Fibroblast of skin of scalp (primary cell): ENCODE measurements around the gene SAMD7. TPM values are rescaled to one million over a fixed set of nuclear protein-coding genes. Genes with fewer than 3 reads are reported as not detected.
A peak's percentile ranks its signal among the peaks of the same experiment; 100 is the strongest.

ENCODE experiments used
- DNase-seq: peaks from one replicate; pipeline ENCODE4 v3.0.0-alpha.2; 2013
- polyA plus RNA-seq, 2 experiments: library from polyadenylated mRNA; unstranded; fragments of 120-200 nt; gene quantifications; one replicate each; pipeline ENCODE4 v1.2.1, GENCODE V29; 2013; ENCODE audit not compliant: insufficient read length in 2 of 2

Gene SAMD7, protein sequence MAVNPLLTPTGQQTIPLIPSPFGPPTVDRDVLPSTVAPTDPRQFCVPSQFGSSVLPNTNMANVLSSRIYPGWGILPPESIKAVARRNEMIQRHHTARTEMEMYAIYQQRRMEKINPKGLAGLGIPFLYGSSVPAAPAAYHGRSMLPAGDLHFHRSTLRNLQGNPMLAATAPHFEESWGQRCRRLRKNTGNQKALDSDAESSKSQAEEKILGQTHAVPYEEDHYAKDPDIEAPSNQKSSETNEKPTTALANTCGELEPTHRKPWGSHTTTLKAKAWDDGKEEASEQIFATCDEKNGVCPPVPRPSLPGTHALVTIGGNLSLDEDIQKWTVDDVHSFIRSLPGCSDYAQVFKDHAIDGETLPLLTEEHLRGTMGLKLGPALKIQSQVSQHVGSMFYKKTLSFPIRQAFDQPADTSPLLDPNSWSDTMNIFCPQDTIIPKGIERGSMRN
- polyA plus RNA-seq (2013, experiment 1 of 2; ENCODE audit: insufficient read length), result not detected
- not detected for polyA plus RNA-seq (2013, experiment 2 of 2; ENCODE audit: insufficient read length)

DNA sequence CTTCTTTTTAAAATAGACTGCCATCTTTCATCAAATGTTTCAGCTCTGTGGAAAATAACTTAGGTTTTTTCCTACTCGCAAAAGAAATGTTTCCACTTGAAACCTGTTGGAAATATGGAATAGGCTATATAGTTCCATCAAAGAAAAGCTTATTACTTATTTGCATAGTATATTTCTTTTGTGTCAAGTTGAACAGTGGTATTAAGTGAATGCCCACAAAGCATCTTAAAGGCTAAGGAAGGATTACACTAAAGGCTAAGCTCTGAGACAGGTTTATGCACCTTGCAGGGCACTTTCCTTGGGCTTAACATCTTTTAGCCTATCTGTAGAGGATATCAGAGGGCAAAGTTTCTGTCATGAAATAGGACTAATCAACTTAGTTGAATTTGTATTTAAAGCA lies at the start of gene SAMD7:
Gene SAMD7 (plus strand): TSS at position 301 of the 400 bp plus-strand sequence. CDS start 7,927 bp downstream, outside the sequence.
- no peak for DNase-seq

- no peak for DNase-seq
Observed at GRCh38 chr3:169861871-169862270, 49.5 kb upstream of the SAMD7 start.

DNA sequence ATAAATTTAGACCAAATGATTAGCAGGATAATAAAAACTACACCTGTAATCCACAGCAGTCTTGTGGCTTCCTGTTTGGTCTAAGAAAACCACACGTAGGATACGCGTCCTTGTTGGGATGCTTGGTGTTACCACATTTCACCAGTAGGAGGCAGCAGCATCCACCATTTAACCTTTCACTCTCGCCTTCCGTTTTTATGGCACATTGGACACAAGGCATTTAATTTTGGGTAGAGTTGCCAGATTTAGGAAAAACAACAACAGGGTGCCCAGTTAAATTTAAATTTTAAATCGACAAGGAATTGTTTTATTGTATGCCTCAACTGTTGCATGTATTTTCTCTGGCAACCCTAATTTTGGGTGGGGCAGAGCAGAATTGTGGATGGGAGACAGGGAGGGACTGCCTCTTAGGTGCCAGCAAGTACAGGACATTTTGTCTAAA lies 47.9 kb upstream of the SAMD7 start:
- peak; percentile 58 for DNase-seq

- DNase-seq, result no peak
Observed at GRCh38 chr3:169864270-169864669, 47.1 kb upstream of the SAMD7 start.

DNA sequence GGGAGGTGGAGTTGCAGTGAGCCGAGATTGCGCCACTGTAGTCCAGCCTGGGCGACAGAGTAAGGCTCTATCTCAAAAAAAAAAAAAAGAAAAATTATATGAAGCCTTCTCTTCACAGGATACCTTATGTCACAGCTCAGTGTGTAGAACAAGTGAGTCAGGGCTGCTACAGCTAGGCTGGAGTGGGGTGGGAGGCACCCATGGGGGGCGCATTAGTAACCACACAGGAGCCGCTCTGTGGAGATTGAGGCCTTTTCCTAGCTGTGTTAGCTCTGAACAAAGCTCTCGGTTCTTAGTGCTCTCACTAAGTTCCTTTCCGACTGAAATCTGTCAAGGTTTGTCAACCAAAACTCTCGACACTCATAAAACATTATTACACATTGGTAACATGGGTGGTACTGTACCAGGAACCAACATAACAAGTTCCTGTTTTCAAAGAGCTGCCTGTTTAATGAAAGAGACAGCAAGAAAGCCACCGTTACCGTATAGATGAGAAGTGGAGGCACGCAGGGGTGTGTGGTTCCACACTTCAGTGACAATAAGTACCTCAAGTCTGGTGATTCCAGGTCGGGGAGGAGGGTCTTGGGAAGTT lies 46.1 kb upstream of the SAMD7 start:
- no peak for DNase-seq

- no peak for DNase-seq
Observed at GRCh38 chr3:169867584-169868210, 43.7 kb upstream of the SAMD7 start.

- no peak for DNase-seq
Observed at GRCh38 chr3:169868369-169868768, 43.0 kb upstream of the SAMD7 start.

DNA sequence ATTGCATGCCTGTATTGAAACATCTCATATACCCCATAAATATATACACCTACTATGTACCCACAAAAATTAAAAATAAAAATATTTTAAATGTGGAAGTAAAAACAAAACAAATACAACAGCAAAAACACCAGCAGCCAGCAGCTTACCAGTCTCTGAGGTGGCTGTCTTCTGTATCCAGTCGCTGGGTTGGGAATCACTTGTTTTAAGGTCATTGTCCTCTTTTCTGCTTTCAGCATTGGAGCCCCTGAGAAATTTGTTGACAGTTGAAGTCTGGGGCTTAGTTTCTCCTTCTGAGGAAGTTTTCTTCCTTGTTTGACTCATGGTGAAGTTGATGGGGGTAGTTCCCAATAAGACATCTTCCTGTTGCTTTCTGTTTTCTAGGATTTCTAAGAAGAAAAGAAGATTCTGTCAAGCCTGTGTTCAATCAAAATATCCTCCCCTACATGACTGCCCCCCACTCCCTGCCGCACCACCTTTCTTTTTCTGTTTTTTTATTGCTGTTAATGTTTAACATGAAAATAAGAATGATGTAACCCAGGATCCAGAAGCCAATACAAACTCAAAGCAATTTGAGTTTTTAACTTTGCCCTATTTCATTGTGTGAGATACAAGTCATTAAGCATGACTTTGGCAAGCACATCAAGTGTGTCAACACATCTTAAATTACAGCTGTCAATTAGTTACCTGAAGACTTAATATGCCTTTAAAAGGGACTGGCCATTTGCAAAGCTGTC lies 41.7 kb upstream of the SAMD7 start, which contains the start of gene LRRC31:
Gene LRRC31 (minus strand): TSS at position 452 of the 737 bp plus-strand sequence. CDS start 128 bp downstream, at position 324.
- DNase-seq, result no peak

GRCh38 chr3:169871129-169871886 lies 40.1 kb upstream of the SAMD7 start:
- DNase-seq, result no peak

GRCh38 chr3:169879013-169879557 lies 32.3 kb upstream of the SAMD7 start:
- no peak for DNase-seq

DNA sequence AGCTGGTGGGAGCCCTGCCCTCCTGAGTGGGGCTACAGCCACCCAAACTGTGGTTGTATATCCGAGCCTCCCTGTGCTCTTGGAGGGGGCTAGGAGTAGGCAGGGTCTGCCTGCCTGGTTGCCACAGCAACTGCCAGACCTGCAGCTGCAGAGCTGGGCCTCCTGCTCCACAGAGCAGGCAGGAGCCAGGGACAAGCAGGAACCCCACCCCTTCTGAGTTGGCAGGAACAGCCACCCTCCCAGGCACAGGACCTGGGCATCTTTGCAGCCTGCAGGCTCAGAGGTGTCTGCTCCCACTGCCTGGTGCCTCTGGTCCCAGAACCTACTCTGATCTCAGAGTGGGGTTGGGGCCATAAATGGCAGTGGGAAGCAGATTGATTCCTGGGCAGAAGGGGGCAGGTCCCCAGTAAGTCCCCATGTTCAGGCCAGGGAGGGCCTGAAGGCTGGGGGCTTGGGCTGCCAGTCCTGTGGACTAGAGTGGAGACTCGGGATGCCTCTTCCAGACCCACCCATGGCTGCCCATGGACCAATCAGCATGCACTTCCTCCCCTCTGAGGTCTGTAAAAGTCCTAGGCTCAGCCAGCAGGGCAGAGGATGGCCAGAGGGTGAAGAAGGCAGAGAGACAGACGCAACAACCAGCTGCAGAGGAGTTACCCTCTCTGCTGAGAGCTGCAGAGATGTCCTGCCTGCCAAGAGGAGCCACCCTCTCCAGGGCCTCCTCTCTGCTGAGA lies 31.4 kb upstream of the SAMD7 start:
- no peak for DNase-seq

GRCh38 chr3:169880576-169881250 lies 30.7 kb upstream of the SAMD7 start:
- no peak for DNase-seq

DNA sequence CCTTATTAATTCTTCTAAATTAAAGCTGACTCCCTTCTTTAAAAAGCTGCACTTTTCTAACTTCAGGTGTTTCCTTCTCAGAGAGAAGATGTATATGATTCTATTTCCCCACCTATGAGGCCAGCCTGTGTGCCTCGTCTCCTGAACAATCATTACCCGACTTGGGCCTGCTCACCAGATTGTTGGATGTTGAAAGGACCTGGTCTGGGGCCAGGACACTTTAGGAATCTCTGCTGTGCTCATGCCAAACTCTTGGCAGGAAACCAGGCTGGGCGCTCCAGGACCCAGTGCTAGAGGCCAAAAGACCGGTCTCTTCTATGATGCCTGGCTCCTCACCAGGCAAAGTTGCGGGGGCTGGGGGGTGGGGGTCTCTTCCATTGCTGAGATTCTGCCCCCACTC lies 24.7 kb upstream of the SAMD7 start:
- DNase-seq, result peak; percentile 6

DNA sequence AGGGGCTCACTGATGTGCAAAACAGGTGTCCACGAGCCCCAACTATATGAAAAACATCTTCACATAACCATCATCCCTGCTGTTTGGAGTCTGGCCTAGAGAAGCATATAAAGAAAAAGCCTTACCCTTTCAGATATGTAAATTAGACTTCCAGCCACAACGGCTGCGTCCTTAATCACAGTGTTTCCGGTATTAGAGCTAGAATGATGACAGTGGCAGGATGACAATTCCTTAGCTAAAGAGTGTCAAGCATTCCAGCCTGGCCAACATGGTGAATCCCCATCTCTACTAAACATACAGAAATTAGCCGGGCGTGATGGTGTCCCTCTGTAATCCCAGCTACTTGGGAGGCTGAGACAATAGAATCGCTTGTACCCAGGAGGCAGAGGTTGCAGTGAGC lies 19.5 kb upstream of the SAMD7 start:
- no peak for DNase-seq

DNA sequence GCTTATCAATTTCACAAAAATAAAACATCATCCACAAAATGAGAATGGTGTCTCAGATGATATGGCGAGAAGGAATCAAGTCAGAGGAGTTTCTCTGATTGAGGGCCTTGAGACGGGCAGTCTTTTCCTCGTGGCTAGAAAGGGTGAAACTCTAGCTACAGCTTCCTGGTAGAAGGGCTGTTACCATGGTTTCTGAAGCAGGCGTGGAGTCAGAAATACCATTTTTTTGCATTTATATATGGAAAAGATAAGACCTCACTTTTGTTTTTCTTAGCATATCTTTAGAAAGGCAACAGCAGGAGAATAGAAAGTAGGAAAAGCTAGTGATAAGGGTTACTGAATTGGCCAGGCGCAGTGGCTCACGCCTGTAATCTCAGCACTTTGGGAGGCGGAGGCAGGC lies 17.3 kb upstream of the SAMD7 start:
- no peak for DNase-seq

DNA sequence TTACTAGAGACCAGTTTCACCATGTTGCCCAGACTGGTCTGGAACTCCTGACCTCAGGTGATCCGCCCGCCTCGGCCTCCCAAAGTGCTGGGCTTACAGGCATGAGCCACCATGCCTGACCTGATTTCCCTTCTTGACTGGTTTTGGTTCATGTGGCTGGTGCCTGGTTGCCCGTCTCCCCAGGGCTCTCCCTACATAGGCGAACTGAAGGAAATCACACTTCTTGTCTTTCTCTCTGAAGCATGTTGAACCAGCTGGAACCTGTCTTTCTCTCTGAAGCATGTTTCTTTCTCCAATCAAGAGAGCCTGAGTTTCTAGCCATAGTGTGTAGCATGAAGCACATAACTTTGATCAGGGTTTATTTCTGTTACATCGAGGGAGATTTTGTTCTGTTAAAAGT lies 16.3 kb upstream of the SAMD7 start:
- no peak for DNase-seq

DNA sequence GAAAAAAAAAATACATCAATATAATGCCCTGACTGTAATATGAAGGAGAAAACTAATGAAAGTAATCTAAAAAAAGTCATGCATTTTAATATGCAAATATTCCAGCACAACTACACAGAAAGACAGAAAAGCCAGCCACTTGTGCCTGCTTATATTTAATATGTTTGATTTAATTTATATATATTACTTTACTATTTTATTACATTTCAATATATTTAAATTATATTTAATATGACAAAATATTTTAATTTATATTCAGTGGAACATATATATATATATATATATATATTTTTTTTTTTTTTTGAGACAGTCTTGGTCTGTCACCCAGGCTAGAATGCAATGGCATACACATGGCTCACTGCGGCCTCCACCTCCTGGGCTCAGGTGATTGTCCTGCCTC lies 14.1 kb upstream of the SAMD7 start:
- no peak for DNase-seq

DNA sequence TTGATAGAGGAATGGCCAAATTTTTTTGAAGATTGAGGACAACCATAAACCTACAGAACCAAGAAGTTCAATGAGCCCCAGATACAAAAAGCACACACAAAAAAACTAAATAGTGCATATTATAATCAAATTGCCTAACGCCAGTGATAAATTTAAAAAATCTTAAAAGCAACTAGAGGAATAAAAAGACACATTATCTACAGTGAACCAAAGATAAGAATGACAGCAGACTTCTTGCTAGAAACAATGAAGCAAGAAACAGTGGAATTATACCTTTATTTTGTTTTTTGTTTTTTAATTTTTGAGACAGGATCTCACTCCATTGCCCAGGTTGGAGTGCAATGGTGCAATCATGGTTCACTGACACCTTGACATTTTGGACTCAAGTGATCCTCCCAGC lies 9.9 kb upstream of the SAMD7 start:
- no peak for DNase-seq

- DNase-seq, result no peak
Observed at GRCh38 chr3:169905404-169905803, 6.0 kb upstream of the SAMD7 start.

DNA sequence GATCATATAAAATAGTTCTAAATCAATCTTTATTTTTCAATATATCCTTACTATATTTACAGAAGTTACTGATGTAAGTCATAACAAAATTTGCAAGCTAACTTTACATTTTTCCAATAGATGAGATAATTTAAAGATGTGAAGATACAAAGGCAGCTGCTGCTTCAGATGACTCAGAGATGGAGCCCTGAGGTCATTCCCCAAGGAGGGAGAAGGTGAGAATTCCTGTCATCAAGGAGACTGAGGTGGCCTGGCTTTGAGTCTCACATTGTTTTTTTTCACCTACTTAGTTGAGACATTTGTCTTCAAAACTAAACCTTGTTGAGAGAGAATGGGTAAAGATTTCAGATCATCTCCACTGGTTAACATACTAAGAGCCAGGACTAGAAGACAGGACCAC lies 3.9 kb upstream of the SAMD7 start:
- DNase-seq, result no peak
